ENCODE measurements around the gene NFIA. TPM values are rescaled to one million over a fixed set of nuclear protein-coding genes. Genes with fewer than 3 reads are reported as not detected.

NFIA gene
- total and polyA plus RNA-seq, 12 donors, result 15.6 to 109 (median 66.3) TPM

DNA sequence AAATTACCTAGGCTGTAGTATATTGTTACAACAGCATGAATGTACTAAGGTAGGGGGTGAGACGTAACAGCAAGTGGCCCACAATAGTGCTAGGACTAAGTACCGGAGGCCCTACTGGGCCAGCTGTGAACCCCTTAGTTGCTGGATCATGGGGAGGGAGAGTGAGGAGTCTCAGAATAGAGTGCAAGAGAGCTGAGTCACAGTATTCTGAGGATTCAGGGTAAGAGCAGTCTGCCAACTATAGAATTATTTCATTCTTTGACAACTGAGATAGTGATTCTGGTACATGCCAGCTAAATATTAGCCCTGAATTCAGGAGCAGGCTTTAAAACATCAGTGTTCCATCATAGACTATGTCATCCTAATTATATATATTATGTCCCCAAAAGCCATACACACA lies 423.9 kb downstream of the NFIA start:
- DNase-seq, result peak in 2 of 7 donors; percentile 18 to 23
- intact Hi-C loops (cut with DNase I), result no loop called here
- TF ChIP-seq POLR2A (IDR thresholded peaks at IDR 0.05), result no peak
- TF ChIP-seq, protein P1, sequence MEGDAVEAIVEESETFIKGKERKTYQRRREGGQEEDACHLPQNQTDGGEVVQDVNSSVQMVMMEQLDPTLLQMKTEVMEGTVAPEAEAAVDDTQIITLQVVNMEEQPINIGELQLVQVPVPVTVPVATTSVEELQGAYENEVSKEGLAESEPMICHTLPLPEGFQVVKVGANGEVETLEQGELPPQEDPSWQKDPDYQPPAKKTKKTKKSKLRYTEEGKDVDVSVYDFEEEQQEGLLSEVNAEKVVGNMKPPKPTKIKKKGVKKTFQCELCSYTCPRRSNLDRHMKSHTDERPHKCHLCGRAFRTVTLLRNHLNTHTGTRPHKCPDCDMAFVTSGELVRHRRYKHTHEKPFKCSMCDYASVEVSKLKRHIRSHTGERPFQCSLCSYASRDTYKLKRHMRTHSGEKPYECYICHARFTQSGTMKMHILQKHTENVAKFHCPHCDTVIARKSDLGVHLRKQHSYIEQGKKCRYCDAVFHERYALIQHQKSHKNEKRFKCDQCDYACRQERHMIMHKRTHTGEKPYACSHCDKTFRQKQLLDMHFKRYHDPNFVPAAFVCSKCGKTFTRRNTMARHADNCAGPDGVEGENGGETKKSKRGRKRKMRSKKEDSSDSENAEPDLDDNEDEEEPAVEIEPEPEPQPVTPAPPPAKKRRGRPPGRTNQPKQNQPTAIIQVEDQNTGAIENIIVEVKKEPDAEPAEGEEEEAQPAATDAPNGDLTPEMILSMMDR (IDR thresholded peaks at IDR 0.05), result no peak
- Histone ChIP-seq H3K4me1 (replicated peaks in 1 of 2) (no peaks in the 10 kb centered on the region), H3K27me3 (peaks cover 3% of the 10 kb centered on the region), H3K4me3 (no peak overlapping the region), H3K9me3 (replicated peaks in 1 of 3) (no peaks in the 10 kb centered on the region), H3K36me3 (replicated peaks in 1 of 2) (no peaks in the 10 kb centered on the region), H3K27ac (no peak overlapping the region)
- 59 to 73% (median 69%) methylated on average over 2 of the region's 2 CpGs for WGBS, 4 donors

DNA sequence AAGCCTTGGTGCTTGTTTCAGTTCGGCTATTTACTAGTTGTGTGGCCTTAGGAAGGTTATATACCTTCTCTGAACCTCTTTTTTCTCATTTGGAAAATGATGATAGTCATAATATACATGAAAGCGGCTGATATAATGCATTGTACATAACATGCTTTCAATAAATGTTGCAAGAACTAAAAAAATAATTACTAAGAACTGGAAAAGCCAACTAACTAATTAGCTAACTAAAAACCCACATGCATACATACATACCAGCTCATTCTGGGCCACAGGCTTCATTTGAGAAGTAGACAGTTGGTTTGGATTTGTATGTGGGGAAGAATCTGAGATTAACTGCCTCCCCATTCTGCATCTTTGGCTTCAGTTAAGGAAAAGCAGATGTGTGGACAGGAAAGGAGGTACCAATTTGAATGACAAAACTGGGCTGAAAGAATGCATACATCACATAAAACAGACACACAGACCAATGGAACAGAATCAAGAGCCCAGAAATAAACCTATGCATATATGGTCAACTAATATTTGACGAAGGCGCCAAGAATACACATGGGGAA lies 424.7 kb downstream of the NFIA start:
- Histone ChIP-seq H3K27ac (no peak overlapping the region), H3K4me1 (replicated peaks in 1 of 2) (no peaks in the 10 kb centered on the region), H3K9me3 (replicated peaks in 1 of 3) (no peaks in the 10 kb centered on the region), H3K36me3 (replicated peaks in 1 of 2) (no peaks in the 10 kb centered on the region), H3K27me3 (peaks cover 3% of the 10 kb centered on the region), H3K4me3 (no peak overlapping the region)
- intact Hi-C loops (cut with DNase I), result no loop called here
- 87 to 93% (median 91%) methylated on average over 4 of the region's 4 CpGs for WGBS, 4 donors
- DNase-seq, result no peak
- TF ChIP-seq, protein P1 (IDR thresholded peaks at IDR 0.05), result no peak
- TF ChIP-seq POLR2A (IDR thresholded peaks at IDR 0.05), result no peak
